Testis (tissue), 3 donors: Measurements from ENCODE around the gene CFAP52. TPM values are rescaled to one million over a fixed set of nuclear protein-coding genes. Genes with fewer than 3 reads are reported as not detected.
"Not testable (repeated sequence)": the region's sequence is repeated elsewhere in the genome, so short reads cannot be mapped to it uniquely, and the experiment has no call there.

Experiments
- DNase-seq: peaks from one replicate; pipeline ENCODE4 v3.0.0-alpha.2; 2019
- H3K27ac ChIP-seq, 2 donors: fragments of 200-600 bp; sonication (generic); one replicate each; pipeline ENCODE4 v1.5.1; 2019
- H3K27me3 ChIP-seq: fragments of 200-600 bp; sonication (generic); one replicate; pipeline ENCODE4 v1.5.1; 2019
- H3K36me3 ChIP-seq: fragments of 200-600 bp; sonication (generic); one replicate; pipeline ENCODE4 v1.5.1; 2017; ENCODE audit warnings: low read depth; ENCODE audit errors: missing control alignments
- H3K4me1 ChIP-seq: fragments of 200-600 bp; sonication (generic); one replicate; pipeline ENCODE4 v1.5.1; 2019
- H3K4me3 ChIP-seq, 2 donors: fragments of 200-600 bp; sonication (generic); one replicate each; pipeline ENCODE4 v1.5.1; 2017 to 2019
- H3K9me3 ChIP-seq: fragments of 200-600 bp; sonication (generic); one replicate; pipeline ENCODE4 v1.5.1; 2017
- POLR2A ChIP-seq: fragments of 450-650 bp; IDR thresholded peaks from one replicate; pipeline ENCODE4 v1.6.1; 2017; ENCODE audit warnings: antibody characterized with exemption, mild to moderate bottlenecking, moderate library complexity
- WGBS, 2 donors: methylation state at CpG; one replicate each; pipeline ENCODE4 v1.1.5; 2018; 5-methylcytosine and 5-hydroxymethylcytosine counted together
- intact Hi-C: fragments of 100-400 bp; cut with DNase I; formaldehyde crosslinking; loops from one replicate; pipeline ENCODE4 v1.15.1; 2023; ENCODE audit warnings: low total_unique reads
- polyA plus RNA-seq: library from polyadenylated mRNA; stranded (reverse); fragments of 350-450 nt; fragmentation: Illumina TruSeq; extraction: RNeasy Lipid Tissue Mini Kit (QIAGEN cat#74804); gene quantifications from one replicate; pipeline ENCODE4 v1.2.3, GENCODE V29; 2014; ENCODE audit warnings: low read depth, low replicate concordance; ENCODE audit not compliant: insufficient read depth
- total RNA-seq, 2 donors: library from RNA; depleted of rRNA; stranded (reverse); fragments of >200 nt; gene quantifications; one replicate each; pipeline ENCODE4 v1.2.3, GENCODE V29; 2016
- TF ChIP-seq, protein P1 (sequence below), 3 experiments: fragments of 450-650 bp in 2 of 3; fragments of 200-600 bp in 1 of 3; sonication (generic) in 1 of 3; IDR thresholded peaks; one replicate each; pipeline ENCODE4 v1.5.1; 2016 to 2019; ENCODE audit warnings: antibody characterized with exemption in 3 of 3, mild to moderate bottlenecking in 2 of 3, moderate library complexity in 1 of 3

CFAP52 gene
- total and polyA plus RNA-seq, 3 donors from 2014 or later, result 8.9 to 47.7 (median 19.5) TPM

DNA sequence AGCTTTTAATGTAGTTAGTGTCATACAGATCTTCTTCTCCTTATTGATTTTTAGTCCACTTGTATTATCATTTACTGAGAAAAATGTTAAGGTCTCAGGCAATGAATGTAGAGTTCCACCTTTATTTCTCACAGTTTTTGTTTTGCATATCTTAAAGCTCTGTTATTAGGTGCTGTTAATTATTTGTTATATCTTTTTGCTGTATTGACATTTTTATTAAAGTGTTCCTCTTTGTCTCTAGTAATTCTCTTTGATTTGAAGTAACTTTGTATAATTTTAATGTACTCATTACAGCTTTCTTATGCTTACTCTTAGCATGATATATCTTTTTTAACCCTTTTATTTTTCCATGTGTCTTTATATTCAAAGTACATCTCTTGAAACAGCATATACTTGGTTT, 46.5 kb downstream of the CFAP52 start:
- Histone ChIP-seq H3K9me3 (no peaks in the 10 kb centered on the region), H3K4me1 (no peaks in the 10 kb centered on the region), H3K27me3 (no peaks in the 10 kb centered on the region), H3K36me3 (no peaks in the 10 kb centered on the region), H3K4me3 (no peak overlapping the region), H3K27ac (no peak overlapping the region)
- intact Hi-C loops, result no loop called here
- no peak for DNase-seq
- TF ChIP-seq, protein P1, sequence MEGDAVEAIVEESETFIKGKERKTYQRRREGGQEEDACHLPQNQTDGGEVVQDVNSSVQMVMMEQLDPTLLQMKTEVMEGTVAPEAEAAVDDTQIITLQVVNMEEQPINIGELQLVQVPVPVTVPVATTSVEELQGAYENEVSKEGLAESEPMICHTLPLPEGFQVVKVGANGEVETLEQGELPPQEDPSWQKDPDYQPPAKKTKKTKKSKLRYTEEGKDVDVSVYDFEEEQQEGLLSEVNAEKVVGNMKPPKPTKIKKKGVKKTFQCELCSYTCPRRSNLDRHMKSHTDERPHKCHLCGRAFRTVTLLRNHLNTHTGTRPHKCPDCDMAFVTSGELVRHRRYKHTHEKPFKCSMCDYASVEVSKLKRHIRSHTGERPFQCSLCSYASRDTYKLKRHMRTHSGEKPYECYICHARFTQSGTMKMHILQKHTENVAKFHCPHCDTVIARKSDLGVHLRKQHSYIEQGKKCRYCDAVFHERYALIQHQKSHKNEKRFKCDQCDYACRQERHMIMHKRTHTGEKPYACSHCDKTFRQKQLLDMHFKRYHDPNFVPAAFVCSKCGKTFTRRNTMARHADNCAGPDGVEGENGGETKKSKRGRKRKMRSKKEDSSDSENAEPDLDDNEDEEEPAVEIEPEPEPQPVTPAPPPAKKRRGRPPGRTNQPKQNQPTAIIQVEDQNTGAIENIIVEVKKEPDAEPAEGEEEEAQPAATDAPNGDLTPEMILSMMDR (IDR thresholded peaks at IDR 0.05), result no peak
- TF ChIP-seq POLR2A, result no peak

DNA sequence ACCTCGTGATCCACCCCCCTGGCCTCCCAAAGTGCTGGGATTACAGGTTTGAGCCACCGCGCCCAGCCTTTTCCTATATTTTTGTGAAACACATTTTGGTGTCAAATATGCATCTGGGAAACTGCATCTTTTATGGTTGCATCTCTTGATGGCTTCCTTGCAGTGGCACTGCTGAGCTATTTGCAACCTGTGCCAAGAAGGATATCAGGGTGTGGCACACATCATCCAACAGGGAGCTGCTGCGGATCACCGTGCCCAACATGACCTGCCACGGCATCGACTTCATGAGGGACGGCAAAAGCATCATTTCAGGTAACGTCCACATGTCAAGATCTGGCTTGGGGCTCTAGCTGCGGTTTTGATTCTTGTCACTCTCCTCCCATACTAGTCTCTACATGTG, 52.1 kb downstream of the CFAP52 start:
- Histone ChIP-seq H3K27me3 (no peaks in the 10 kb centered on the region), H3K4me3 (no peak overlapping the region), H3K4me1 (no peaks in the 10 kb centered on the region), H3K27ac (no peak overlapping the region), H3K36me3 (no peaks in the 10 kb centered on the region), H3K9me3 (no peaks in the 10 kb centered on the region)
- TF ChIP-seq, protein P1 (IDR thresholded peaks at IDR 0.05), result no peak
- TF ChIP-seq POLR2A, result no peak
- DNase-seq, result no peak
- WGBS, 2 donors, result 86 to 89% methylated on average over 10 of the region's 10 CpGs
- intact Hi-C loops, result no loop called here

DNA sequence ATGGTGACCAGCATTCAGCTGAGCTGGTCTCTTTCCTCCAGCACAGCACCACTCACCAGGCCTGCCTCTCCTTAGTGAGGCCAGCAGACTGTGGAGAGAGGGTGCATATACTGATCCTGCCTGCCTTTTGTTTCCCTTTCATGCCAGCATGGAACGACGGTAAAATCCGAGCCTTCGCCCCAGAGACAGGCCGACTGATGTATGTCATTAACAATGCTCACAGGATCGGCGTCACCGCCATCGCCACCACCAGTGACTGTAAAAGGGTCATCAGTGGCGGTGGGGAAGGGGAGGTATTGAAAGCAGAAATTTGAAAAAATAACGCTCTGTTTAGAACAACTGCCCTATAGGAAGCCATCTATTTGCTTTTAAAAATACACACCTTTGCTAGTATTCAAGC, 56.3 kb downstream of the CFAP52 start:
- 95% methylated on average over 11 of the region's 11 CpGs for WGBS, 2 donors
- Histone ChIP-seq H3K9me3 (no peaks in the 10 kb centered on the region), H3K27me3 (no peaks in the 10 kb centered on the region), H3K4me1 (no peaks in the 10 kb centered on the region), H3K36me3 (no peaks in the 10 kb centered on the region), H3K27ac (no peak overlapping the region), H3K4me3 (no peak overlapping the region)
- intact Hi-C loops, result no loop called here
- TF ChIP-seq, protein P1 (IDR thresholded peaks at IDR 0.05), result no peak
- TF ChIP-seq POLR2A, result no peak
- no peak for DNase-seq

DNA sequence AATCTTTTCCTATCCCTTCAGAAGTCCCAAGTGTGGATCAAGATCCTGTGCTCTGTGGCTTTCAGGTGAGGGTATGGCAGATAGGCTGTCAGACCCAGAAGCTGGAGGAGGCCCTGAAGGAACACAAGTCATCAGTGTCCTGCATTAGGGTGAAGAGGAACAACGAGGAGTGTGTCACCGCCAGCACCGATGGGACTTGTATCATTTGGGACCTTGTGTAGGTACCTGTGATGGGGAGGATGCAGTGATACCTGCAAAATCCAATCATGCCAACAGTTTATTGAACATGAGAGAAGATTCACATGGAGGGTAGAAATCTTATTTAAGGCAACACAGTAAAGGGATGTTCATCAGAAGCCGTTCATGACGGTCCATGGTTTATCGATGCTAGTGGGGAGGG, 58.9 kb downstream of the CFAP52 start:
- H3K27me3 ChIP-seq, result no peaks in the 10 kb centered on the region
- H3K27ac ChIP-seq, result no peak overlapping the region
- no peaks in the 10 kb centered on the region for H3K36me3 ChIP-seq
- H3K4me1 ChIP-seq, result no peaks in the 10 kb centered on the region
- no peak overlapping the region for H3K4me3 ChIP-seq
- DNase-seq, result no peak
- intact Hi-C loops, result no loop called here
- 92 to 99% methylated on average over 6 of the region's 6 CpGs for WGBS, 2 donors
- TF ChIP-seq, protein P1 (IDR thresholded peaks at IDR 0.05), result no peak
- no peak for TF ChIP-seq POLR2A
- H3K9me3 ChIP-seq, result no peaks in the 10 kb centered on the region

DNA sequence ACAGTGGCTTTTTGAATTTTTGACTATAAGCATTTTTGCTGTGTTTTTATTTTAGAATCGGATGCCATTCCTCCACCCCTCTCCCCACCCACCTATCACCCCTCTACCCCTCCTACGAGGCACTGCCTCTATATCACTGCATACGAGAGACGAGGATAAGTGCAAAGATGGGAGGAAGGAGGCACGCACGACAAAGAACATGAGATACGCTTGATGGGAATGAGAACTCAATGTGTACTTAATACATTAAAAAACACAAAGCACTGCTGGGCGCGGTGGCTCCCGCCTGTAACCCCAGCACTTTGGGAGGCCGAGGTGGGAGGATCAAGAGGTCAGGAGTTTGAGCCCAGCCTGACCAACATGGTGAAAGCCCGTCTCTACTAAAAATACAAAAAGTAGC, 60.1 kb downstream of the CFAP52 start:
- 84 to 89% methylated on average over 12 of the region's 12 CpGs for WGBS, 2 donors
- intact Hi-C loops, result no loop called here
- Histone ChIP-seq H3K36me3 (no peaks in the 10 kb centered on the region), H3K27me3 (no peaks in the 10 kb centered on the region), H3K4me1 (no peaks in the 10 kb centered on the region), H3K9me3 (no peaks in the 10 kb centered on the region), H3K27ac (no peak overlapping the region), H3K4me3 (no peak overlapping the region)
- no peak for DNase-seq
- no peak for TF ChIP-seq POLR2A
- TF ChIP-seq, protein P1 (IDR thresholded peaks at IDR 0.05), result no peak

DNA sequence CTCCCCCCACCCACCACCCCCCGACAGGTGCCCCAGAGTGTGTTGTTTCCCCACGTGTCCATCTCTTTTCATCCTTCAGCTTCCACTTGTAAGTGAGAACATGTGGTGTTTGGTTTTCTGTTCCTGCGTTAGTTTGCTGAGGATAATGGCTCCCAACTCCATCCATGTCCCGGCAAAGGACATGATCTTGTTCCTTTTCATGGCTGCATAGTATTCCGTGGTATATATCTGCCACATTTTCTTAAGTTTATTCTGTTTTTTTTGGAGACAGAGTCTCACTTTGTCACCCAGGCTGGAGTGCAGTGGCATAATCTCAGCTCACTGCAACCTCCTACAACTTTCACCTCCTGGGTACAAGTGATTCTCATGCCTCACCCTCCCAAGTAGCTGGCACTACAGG, 63.9 kb downstream of the CFAP52 start:
- H3K27me3 ChIP-seq, result not testable (repeated sequence)

More for the DNA sequence above, 63.9 kb downstream of the CFAP52 start:
- H3K4me1 ChIP-seq, H3K4me3 ChIP-seq, H3K36me3 ChIP-seq, intact Hi-C loops, H3K27ac ChIP-seq, DNase-seq, H3K9me3 ChIP-seq: not testable (repeated sequence)
- 92 to 95% methylated on average over 5 of the region's 5 CpGs for WGBS, 2 donors
